Mesendoderm (in vitro differentiated cells): Measurements from ENCODE around the gene TESPA1.

Experiments
- DNase-seq: peaks from one replicate; pipeline ENCODE4 v3.0.0; 2013
- H2AK5ac ChIP-seq: 2 replicates; pipeline ENCODE4 v1.6.1; 2013; ENCODE audit warnings: low read length, inconsistent platforms
- H2BK120ac ChIP-seq: 2 replicates; pipeline ENCODE4 v1.6.1; 2013; ENCODE audit warnings: low read depth, mild to moderate bottlenecking, low read length, moderate library complexity, mixed read lengths
- H2BK15ac ChIP-seq: replicated peaks from 2 replicates; pipeline ENCODE4 v1.6.1; 2013; ENCODE audit warnings: low read depth, mild to moderate bottlenecking, moderate library complexity
- H2BK5ac ChIP-seq: 2 replicates; pipeline ENCODE4 v1.6.1; 2013; ENCODE audit warnings: low read length, inconsistent platforms
- H3K18ac ChIP-seq: 2 replicates; pipeline ENCODE4 v1.6.1; 2013; ENCODE audit warnings: mild to moderate bottlenecking, low read length, mixed read lengths
- H3K23ac ChIP-seq: one replicate; pipeline ENCODE4 v1.6.1; 2013; ENCODE audit warnings: low read length
- H3K27ac ChIP-seq: 2 replicates; pipeline ENCODE4 v1.5.1; 2013; ENCODE audit warnings: low read depth, mild to moderate bottlenecking, inconsistent platforms, low read length, moderate library complexity
- H3K27me3 ChIP-seq: 2 replicates; pipeline ENCODE4 v1.6.1; 2013; ENCODE audit warnings: low read length, control low read depth, mild to moderate bottlenecking, inconsistent platforms; ENCODE audit not compliant: insufficient read depth, poor library complexity
- H3K36me3 ChIP-seq: 2 replicates; pipeline ENCODE4 v1.6.1; 2013; ENCODE audit warnings: low read length, inconsistent platforms; ENCODE audit not compliant: control insufficient read depth, insufficient read depth
- H3K4ac ChIP-seq: one replicate; pipeline ENCODE4 v1.6.1; 2013; ENCODE audit warnings: low read depth, mild to moderate bottlenecking, low read length, moderate library complexity
- H3K4me1 ChIP-seq: 2 replicates; pipeline ENCODE4 v1.6.1; 2013; ENCODE audit warnings: low read depth, low read length, inconsistent platforms; ENCODE audit not compliant: control insufficient read depth
- H3K4me2 ChIP-seq: 2 replicates; pipeline ENCODE4 v1.6.1; 2013; ENCODE audit warnings: low read length
- H3K4me3 ChIP-seq: 2 replicates; pipeline ENCODE4 v1.5.1; 2013; ENCODE audit warnings: mild to moderate bottlenecking, low read length
- H3K56ac ChIP-seq: one replicate; pipeline ENCODE4 v1.6.1; 2013; ENCODE audit warnings: low read length
- H3K79me1 ChIP-seq: 2 replicates; pipeline ENCODE4 v1.6.1; 2013; ENCODE audit warnings: low read length, inconsistent platforms
- H3K79me2 ChIP-seq: 2 replicates; pipeline ENCODE4 v1.6.1; 2013; ENCODE audit warnings: mild to moderate bottlenecking, low read length; ENCODE audit not compliant: control insufficient read depth, insufficient read depth
- H3K9ac ChIP-seq: 2 replicates; pipeline ENCODE4 v1.6.1; 2013; ENCODE audit warnings: low read length, inconsistent platforms
- H4K5ac ChIP-seq: one replicate; pipeline ENCODE4 v1.6.1; 2013; ENCODE audit warnings: low read length
- H4K8ac ChIP-seq: one replicate; pipeline ENCODE4 v1.6.1; 2013; ENCODE audit warnings: low read depth, mild to moderate bottlenecking, control low read depth, low read length, moderate library complexity
- WGBS: extraction: QIAGEN DNeasy Blood & Tissue Kit; methylation state at CpG from one replicate; pipeline ENCODE4 v1.1.7; 2013; ENCODE audit warnings: low lambda C conversion rate, missing lambda C conversion rate; ENCODE audit not compliant: insufficient coverage; ENCODE audit errors: extremely low coverage; 5-methylcytosine and 5-hydroxymethylcytosine counted together

TESPA1 gene

GRCh38 chr12:55017416-55017925, 32.9 kb upstream of the TESPA1 start:
- no CpG with 5 or more reads among the region's 3 CpGs for WGBS
- Histone ChIP-seq H2AK5ac (no peak overlapping the region), H2BK15ac (no peak overlapping the region), H3K27me3 (no peaks in the 10 kb centered on the region), H3K56ac (no peak overlapping the region), H3K9ac (no peak overlapping the region), H4K8ac (no peak overlapping the region), H3K4me1 (no peaks in the 10 kb centered on the region), H3K23ac (no peak overlapping the region), H3K79me1 (no peaks in the 10 kb centered on the region), H3K4me2 (no peak overlapping the region), H3K79me2 (no peaks in the 10 kb centered on the region), H2BK5ac (no peak overlapping the region), H3K27ac (no peak overlapping the region), H3K18ac (no peak overlapping the region), H3K4me3 (no peak overlapping the region), H3K4ac (no peak overlapping the region), H3K36me3 (no peaks in the 10 kb centered on the region), H4K5ac (no peak overlapping the region), H2BK120ac (no peak overlapping the region)
- DNase-seq = no peak

GRCh38 chr12:55008944-55009585, 24.5 kb upstream of the TESPA1 start:
- Histone ChIP-seq H3K36me3 (no peaks in the 10 kb centered on the region), H2BK15ac (no peak overlapping the region), H3K4me1 (no peaks in the 10 kb centered on the region), H3K27me3 (no peaks in the 10 kb centered on the region), H2BK120ac (no peak overlapping the region), H3K79me2 (no peaks in the 10 kb centered on the region), H3K27ac (no peak overlapping the region), H3K4ac (no peak overlapping the region), H3K4me3 (no peak overlapping the region), H4K5ac (no peak overlapping the region), H3K18ac (no peak overlapping the region), H3K4me2 (no peak overlapping the region), H3K79me1 (no peaks in the 10 kb centered on the region), H3K9ac (no peak overlapping the region), H3K23ac (no peak overlapping the region), H4K8ac (no peak overlapping the region), H2BK5ac (no peak overlapping the region), H3K56ac (no peak overlapping the region), H2AK5ac (no peak overlapping the region)
- WGBS = no CpG with 5 or more reads among the region's 6 CpGs
- DNase-seq = no peak

GRCh38 chr12:55002355-55002754, 17.8 kb upstream of the TESPA1 start:
- Histone ChIP-seq H3K9ac (no peak overlapping the region), H4K8ac (no peak overlapping the region), H3K56ac (no peak overlapping the region), H3K23ac (no peak overlapping the region), H2AK5ac (no peak overlapping the region), H3K79me1 (no peaks in the 10 kb centered on the region), H2BK120ac (no peak overlapping the region), H2BK5ac (no peak overlapping the region), H3K27me3 (no peaks in the 10 kb centered on the region), H2BK15ac (no peak overlapping the region), H3K4me2 (no peak overlapping the region), H3K18ac (no peak overlapping the region), H3K4me1 (peaks cover 4% of the 10 kb centered on the region), H3K4me3 (no peak overlapping the region), H3K79me2 (no peaks in the 10 kb centered on the region), H3K36me3 (no peaks in the 10 kb centered on the region), H3K4ac (no peak overlapping the region), H4K5ac (no peak overlapping the region), H3K27ac (no peak overlapping the region)
- DNase-seq = no peak
- no CpG with 5 or more reads among the region's 2 CpGs for WGBS

GRCh38 chr12:55001198-55001868, 16.8 kb upstream of the TESPA1 start:
- Histone ChIP-seq H2AK5ac (no peak overlapping the region), H3K4me2 (no peak overlapping the region), H3K4ac (no peak overlapping the region), H2BK120ac (no peak overlapping the region), H3K79me2 (no peaks in the 10 kb centered on the region), H2BK5ac (no peak overlapping the region), H3K9ac (no peak overlapping the region), H3K4me1 (peaks cover 4% of the 10 kb centered on the region), H2BK15ac (no peak overlapping the region), H3K79me1 (no peaks in the 10 kb centered on the region), H4K5ac (no peak overlapping the region), H3K36me3 (no peaks in the 10 kb centered on the region), H3K56ac (no peak overlapping the region), H3K4me3 (no peak overlapping the region), H3K27ac (no peak overlapping the region), H3K23ac (no peak overlapping the region), H3K18ac (no peak overlapping the region), H4K8ac (no peak overlapping the region), H3K27me3 (no peaks in the 10 kb centered on the region)
- DNase-seq = no peak
- no CpG with 5 or more reads among the region's 4 CpGs for WGBS

- Histone ChIP-seq H3K4me1 (peaks cover 4% of the 10 kb centered on the region), H3K23ac (no peak overlapping the region), H3K4me3 (no peak overlapping the region), H3K79me1 (no peaks in the 10 kb centered on the region), H3K56ac (no peak overlapping the region), H2AK5ac (no peak overlapping the region), H3K4ac (no peak overlapping the region), H3K9ac (no peak overlapping the region), H3K79me2 (no peaks in the 10 kb centered on the region), H3K18ac (no peak overlapping the region), H2BK15ac (no peak overlapping the region), H4K8ac (no peak overlapping the region), H3K27me3 (no peaks in the 10 kb centered on the region), H2BK120ac (no peak overlapping the region), H2BK5ac (no peak overlapping the region), H3K4me2 (no peak overlapping the region), H3K27ac (no peak overlapping the region), H3K36me3 (no peaks in the 10 kb centered on the region), H4K5ac (no peak overlapping the region)
- WGBS = no CpG with 5 or more reads among the region's 5 CpGs
- DNase-seq = no peak
These were observed 14.5 kb upstream of the TESPA1 start for GRCh38 chr12:54998958-54999510.
